GM19043 (cell line): Measurements from ENCODE around the gene GDF7.

Source experiments
- ATAC-seq: cut with Tn5 transposase; IDR thresholded peaks from one replicate; pipeline ENCODE4 v1.9.1; 2021; ENCODE audit warnings: low read depth; ENCODE audit not compliant: unreplicated experiment

GDF7 gene

DNA sequence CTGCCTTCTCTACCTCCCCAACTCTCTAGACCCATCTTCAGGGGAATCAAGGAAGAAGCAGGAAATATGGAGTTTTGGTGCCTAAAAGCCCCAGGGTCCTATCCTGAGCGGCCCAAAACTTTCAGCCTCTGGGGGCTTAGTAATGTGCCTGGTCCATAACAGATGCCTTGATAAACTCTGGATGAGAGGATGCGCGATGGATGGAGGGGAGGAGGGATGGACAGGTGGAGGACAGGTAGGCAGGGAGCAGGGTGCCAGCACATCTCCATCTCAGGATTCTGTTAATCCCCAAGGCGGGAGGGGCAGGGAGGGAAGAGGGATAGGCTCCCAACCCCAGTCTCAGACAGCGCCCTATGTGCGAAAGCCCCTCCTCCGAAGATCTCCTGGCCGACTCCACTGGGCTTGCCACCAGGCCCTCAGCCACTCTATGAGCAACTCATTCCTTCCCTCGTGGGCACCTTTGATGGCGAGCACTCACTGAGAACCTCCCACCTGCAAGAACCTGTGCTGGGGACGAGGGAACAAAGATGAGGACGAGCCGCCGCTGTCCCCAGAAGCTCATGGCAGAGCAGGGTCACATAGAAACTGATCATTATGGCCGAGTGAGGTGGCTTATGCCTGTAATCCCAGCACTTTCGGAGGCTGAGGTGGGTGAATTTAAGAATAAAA, 39.1 kb upstream of the GDF7 start:
- no peak for ATAC-seq

GRCh38 chr2:20629181-20629580, 37.8 kb upstream of the GDF7 start:
- no peak for ATAC-seq

GRCh38 chr2:20629581-20630171, 37.3 kb upstream of the GDF7 start:
- no peak for ATAC-seq

DNA sequence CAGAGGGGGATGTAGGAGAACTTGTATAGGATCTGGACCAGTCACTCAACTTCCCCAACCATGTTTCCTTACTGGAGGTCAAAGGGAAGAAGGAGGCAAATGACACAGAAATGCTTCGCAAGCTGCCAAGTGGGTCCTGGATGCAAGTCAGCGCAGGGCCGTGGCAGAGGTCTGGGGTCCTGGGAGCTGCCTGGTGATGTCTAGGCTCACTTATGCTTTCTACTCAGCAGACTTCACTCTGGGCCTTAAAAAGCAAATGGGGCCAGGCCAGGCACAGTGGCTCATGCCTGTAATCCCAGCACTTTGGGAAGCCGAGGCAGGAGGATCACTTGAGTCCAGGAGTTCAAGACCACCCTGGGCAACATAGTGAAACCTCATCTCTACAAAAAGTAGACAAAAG, 36.0 kb upstream of the GDF7 start:
- ATAC-seq = no peak

- no peak for ATAC-seq
These were observed 35.2 kb upstream of the GDF7 start for GRCh38 chr2:20631617-20632307.

DNA sequence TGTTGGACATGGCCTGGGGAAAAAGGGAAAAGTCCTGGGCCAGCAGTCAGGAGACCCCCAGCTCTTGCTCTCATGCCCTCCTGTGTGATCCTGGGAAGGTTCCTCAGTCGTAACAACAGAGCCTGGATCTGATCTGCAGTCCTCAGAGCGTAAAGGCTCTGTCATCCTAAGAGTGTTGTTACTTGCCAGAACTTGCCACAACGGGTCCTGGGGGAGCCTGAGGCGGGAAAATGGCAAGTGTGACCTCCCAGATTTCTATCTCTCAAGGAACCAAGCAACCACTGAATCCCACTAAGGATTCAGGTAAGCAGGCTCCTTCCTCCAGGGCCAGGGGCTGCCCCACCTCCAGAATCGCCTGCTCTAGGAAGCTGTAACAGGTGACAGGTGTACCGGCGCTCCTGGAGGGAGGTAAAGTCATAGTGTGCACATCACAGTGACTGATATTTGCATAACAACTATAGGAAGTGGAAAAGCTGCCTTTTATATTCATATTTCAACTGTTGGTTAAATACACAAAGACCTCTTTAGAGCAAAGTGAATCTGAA, 34.4 kb upstream of the GDF7 start:
- no peak for ATAC-seq

GRCh38 chr2:20633001-20633400, 33.9 kb upstream of the GDF7 start:
- no peak for ATAC-seq

- no peak for ATAC-seq
These were observed 33.0 kb upstream of the GDF7 start for GRCh38 chr2:20633794-20634506.

GRCh38 chr2:20634507-20635112, 32.3 kb upstream of the GDF7 start:
- no peak for ATAC-seq

- no peak for ATAC-seq
These were observed 31.8 kb upstream of the GDF7 start for GRCh38 chr2:20635113-20635510.

GRCh38 chr2:20635675-20636584, 31.0 kb upstream of the GDF7 start:
- ATAC-seq = peak; percentile 79

- ATAC-seq = no peak
These were observed 29.8 kb upstream of the GDF7 start for GRCh38 chr2:20637147-20637546.

GRCh38 chr2:20638014-20638413, 28.9 kb upstream of the GDF7 start:
- ATAC-seq = no peak

DNA sequence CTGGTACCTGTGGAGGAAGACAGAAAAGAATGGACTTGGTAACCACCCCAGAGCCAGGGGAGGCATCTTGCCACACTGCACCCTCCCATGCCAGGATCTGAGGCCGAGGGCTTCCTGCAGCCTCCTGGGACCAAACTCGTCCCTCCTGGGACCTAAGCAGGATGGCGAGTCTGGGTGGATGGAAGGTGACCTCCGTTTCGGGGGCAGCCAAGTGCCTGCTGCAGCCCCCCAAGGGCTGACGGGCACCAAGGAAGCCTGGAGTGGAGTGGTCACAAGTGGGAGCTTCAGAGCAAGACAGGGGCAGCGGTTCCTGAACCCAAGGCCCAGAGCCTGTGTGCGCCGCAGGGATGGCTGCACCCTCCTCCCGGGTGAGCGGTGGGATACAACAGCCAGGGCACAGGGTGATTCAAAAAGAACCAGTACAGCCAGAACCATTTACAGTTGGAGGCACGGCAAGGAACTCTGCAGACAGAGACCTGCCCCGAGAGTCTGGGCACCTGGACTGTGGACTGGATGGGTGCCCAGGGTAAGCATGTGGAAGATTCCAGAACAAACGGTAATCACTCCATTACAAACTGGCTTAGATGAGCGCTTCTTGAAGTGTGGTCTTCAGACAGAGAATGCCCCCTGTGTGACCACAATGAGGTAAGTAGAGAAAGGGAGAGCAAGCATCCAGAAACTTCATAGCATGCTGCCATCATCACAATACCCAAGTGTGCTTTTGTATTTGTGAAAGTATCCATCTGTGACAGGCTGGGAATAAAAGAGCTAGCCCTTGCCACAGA, 28.1 kb upstream of the GDF7 start:
- ATAC-seq = no peak

DNA sequence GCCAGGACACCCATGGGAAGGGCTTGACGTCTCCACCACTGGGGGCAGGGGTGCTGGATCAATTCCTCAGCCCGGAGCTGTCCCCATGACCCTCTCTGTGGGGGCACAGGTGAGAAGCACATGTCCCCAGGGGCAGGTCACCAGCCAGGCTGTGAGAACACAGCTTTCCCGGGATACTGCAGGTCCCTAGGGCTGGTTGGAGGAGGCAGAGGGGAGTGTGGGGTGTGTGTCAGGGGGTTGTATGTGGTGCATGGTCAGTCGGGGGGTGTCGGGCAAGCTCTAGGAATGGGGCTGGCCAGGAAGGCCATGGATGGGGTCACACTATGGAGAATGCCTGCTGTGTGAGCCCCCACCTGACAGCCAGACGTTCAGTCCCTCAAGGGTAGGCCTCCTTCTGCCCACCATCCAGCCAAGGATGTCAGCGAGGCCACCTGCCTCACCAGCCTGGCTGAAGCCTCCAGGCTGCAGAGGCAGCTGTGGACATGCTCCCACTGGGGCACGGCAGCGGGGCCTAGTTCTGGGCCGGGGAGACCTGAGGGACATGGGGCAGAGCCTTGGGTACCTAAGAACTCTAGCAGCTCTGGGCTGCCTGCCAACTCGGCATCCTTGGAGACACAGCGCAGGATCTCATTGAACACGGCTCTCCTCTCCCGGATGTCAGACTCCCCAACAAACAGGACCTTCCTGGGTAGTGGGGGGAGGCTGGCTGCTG, 26.4 kb upstream of the GDF7 start:
- ATAC-seq = no peak

GRCh38 chr2:20641123-20641985, 25.6 kb upstream of the GDF7 start:
- ATAC-seq = no peak
